HepG2 (cell line): Measurements from ENCODE around the gene NELFCD. TPM values are rescaled to one million over a fixed set of nuclear protein-coding genes. Genes with fewer than 3 reads are reported as not detected.

ENCODE experiments used
- GPBP1L1 ChIP-seq: sonication (generic); formaldehyde crosslinking; IDR thresholded peaks from 2 replicates; pipeline ENCODE4 v1.5.0; 2020; ENCODE audit warnings: mild to moderate bottlenecking, missing genetic modification reagents
- GTF3A ChIP-seq: sonication (generic); formaldehyde crosslinking; conservative IDR thresholded peaks from 2 replicates; pipeline ENCODE4 v1.4.0; 2020; ENCODE audit warnings: mild to moderate bottlenecking, missing genetic modification reagents
- HDAC2 ChIP-seq: sonication (generic); formaldehyde crosslinking; IDR thresholded peaks from 2 replicates; pipeline ENCODE4 v1.4.0; 2020; ENCODE audit warnings: missing genetic modification reagents
- HDAC6 ChIP-seq: fragments of 200-600 bp; sonication (generic); IDR thresholded peaks from 2 replicates; pipeline ENCODE4 v1.7.0; 2017; ENCODE audit warnings: mild to moderate bottlenecking, antibody characterized with exemption, low read length, low read depth
- MED8 ChIP-seq: sonication (generic); formaldehyde crosslinking; IDR thresholded peaks from 2 replicates; pipeline ENCODE4 v1.8.1; 2023; ENCODE audit warnings: mild to moderate bottlenecking, missing genetic modification reagents; ENCODE audit not compliant: insufficient replicate concordance
- MIER3 ChIP-seq: IDR thresholded peaks from 2 replicates; pipeline ENCODE4 v1.6.1; 2016; ENCODE audit warnings: missing compliant biosample characterization, borderline replicate concordance
- NAIF1 ChIP-seq: sonication (generic); formaldehyde crosslinking; IDR thresholded peaks from 2 replicates; pipeline ENCODE4 v1.5.0; 2020; ENCODE audit warnings: mild to moderate bottlenecking, missing genetic modification reagents, borderline replicate concordance
- REXO4 ChIP-seq: sonication (generic); formaldehyde crosslinking; IDR thresholded peaks from 2 replicates; pipeline ENCODE4 v1.8.0; 2022; ENCODE audit warnings: missing genetic modification reagents, mild to moderate bottlenecking, borderline replicate concordance
- SNAPC2 ChIP-seq: sonication (generic); formaldehyde crosslinking; IDR thresholded peaks from 2 replicates; pipeline ENCODE4 v1.8.1; 2022; ENCODE audit warnings: mild to moderate bottlenecking, missing genetic modification reagents
- WIZ ChIP-seq: sonication (generic); formaldehyde crosslinking; IDR thresholded peaks from 2 replicates; pipeline ENCODE4 v1.5.1; 2020; ENCODE audit warnings: mild to moderate bottlenecking, missing genetic modification reagents
- ZFAT ChIP-seq: sonication (generic); formaldehyde crosslinking; conservative IDR thresholded peaks from 2 replicates; pipeline ENCODE4 v1.8.1; 2023; ENCODE audit warnings: missing genetic modification reagents, inconsistent platforms
- ZFP41 ChIP-seq: sonication (generic); formaldehyde crosslinking; IDR thresholded peaks from 2 replicates; pipeline ENCODE4 v1.4.0; 2020; ENCODE audit warnings: mild to moderate bottlenecking, missing genetic modification reagents, borderline replicate concordance
- ZNF3 ChIP-seq: IDR thresholded peaks from 2 replicates; pipeline ENCODE4 v1.7.0; 2017; ENCODE audit warnings: inconsistent platforms
- ZNF331 ChIP-seq: sonication (generic); formaldehyde crosslinking; IDR thresholded peaks from 2 replicates; pipeline ENCODE4 v1.4.0; 2020; ENCODE audit warnings: missing genetic modification reagents
- ZNF350 ChIP-seq: sonication (generic); formaldehyde crosslinking; IDR thresholded peaks from 2 replicates; pipeline ENCODE4 v1.4.0; 2020; ENCODE audit warnings: mild to moderate bottlenecking, low read depth, missing genetic modification reagents, borderline replicate concordance
- ZNF430 ChIP-seq: sonication (generic); formaldehyde crosslinking; IDR thresholded peaks from 2 replicates; pipeline ENCODE4 v1.9.0; 2021; ENCODE audit warnings: mild to moderate bottlenecking, missing genetic modification reagents
- ZNF44 ChIP-seq: sonication (generic); formaldehyde crosslinking; IDR thresholded peaks from 2 replicates; pipeline ENCODE4 v1.5.1; 2020; ENCODE audit warnings: mild to moderate bottlenecking, missing genetic modification reagents
- ZNF660 ChIP-seq: sonication (generic); formaldehyde crosslinking; IDR thresholded peaks from 2 replicates; pipeline ENCODE4 v1.5.1; 2020; ENCODE audit warnings: mild to moderate bottlenecking, low read depth, missing genetic modification reagents, borderline replicate concordance
- ZNF713 ChIP-seq: sonication (generic); formaldehyde crosslinking; IDR thresholded peaks from 2 replicates; pipeline ENCODE4 v1.4.0; 2020; ENCODE audit warnings: mild to moderate bottlenecking, missing genetic modification reagents
- ZNF740 ChIP-seq: sonication (generic); formaldehyde crosslinking; IDR thresholded peaks from 2 replicates; pipeline ENCODE4 v1.4.0; 2020; ENCODE audit warnings: missing genetic modification reagents
- ZNF781 ChIP-seq: sonication (generic); formaldehyde crosslinking; IDR thresholded peaks from 2 replicates; pipeline ENCODE4 v1.5.1; 2020; ENCODE audit warnings: borderline replicate concordance, mild to moderate bottlenecking, missing genetic modification reagents; ENCODE audit errors: not compliant biosample characterization
- ZNF891 ChIP-seq: sonication (generic); formaldehyde crosslinking; IDR thresholded peaks from 2 replicates; pipeline ENCODE4 v1.5.0; 2020; ENCODE audit warnings: mild to moderate bottlenecking, missing genetic modification reagents
- polyA plus RNA-seq, 8 experiments: library from polyadenylated mRNA; depleted of rRNA in 3 of 8; stranded (reverse) in 7 of 8; unstranded in 1 of 8; fragments of >200 nt; fragmentation: Illumina TruSeq in 4 of 8; extraction: Trizol in 4 of 8; gene quantifications; 2 replicates each; pipeline versions ENCODE4 v1.2.1 to v1.2.3, GENCODE V29; 2011 to 2016; ENCODE audit warnings: low read depth in 4 of 8, missing spikeins in 1 of 8, mixed read lengths in 1 of 8; ENCODE audit not compliant: insufficient read depth in 1 of 8
- total RNA-seq, 5 experiments: library from RNA; depleted of rRNA; stranded (reverse); fragments of >200 nt; fragmentation: Illumina TruSeq; extraction: Trizol; gene quantifications; 2 replicates each; pipeline ENCODE4 v1.2.3, GENCODE V29; 2016; ENCODE audit warnings: low read depth in 1 of 5
- TF ChIP-seq, protein P1 (sequence below): sonication (generic); formaldehyde crosslinking; IDR thresholded peaks from 2 replicates; pipeline ENCODE4 v1.4.0; 2020; ENCODE audit warnings: missing genetic modification reagents
- TF ChIP-seq, protein P2 (sequence below): sonication (generic); formaldehyde crosslinking; IDR thresholded peaks from 2 replicates; pipeline ENCODE4 v1.4.0; 2020; ENCODE audit warnings: mild to moderate bottlenecking, missing genetic modification reagents

The NELFCD gene
- total and polyA plus RNA-seq, 2 of the 13 experiments (the other 11 are each of a cell fraction or from before 2014, with no cell fraction given) = 159 to 203 TPM

DNA sequence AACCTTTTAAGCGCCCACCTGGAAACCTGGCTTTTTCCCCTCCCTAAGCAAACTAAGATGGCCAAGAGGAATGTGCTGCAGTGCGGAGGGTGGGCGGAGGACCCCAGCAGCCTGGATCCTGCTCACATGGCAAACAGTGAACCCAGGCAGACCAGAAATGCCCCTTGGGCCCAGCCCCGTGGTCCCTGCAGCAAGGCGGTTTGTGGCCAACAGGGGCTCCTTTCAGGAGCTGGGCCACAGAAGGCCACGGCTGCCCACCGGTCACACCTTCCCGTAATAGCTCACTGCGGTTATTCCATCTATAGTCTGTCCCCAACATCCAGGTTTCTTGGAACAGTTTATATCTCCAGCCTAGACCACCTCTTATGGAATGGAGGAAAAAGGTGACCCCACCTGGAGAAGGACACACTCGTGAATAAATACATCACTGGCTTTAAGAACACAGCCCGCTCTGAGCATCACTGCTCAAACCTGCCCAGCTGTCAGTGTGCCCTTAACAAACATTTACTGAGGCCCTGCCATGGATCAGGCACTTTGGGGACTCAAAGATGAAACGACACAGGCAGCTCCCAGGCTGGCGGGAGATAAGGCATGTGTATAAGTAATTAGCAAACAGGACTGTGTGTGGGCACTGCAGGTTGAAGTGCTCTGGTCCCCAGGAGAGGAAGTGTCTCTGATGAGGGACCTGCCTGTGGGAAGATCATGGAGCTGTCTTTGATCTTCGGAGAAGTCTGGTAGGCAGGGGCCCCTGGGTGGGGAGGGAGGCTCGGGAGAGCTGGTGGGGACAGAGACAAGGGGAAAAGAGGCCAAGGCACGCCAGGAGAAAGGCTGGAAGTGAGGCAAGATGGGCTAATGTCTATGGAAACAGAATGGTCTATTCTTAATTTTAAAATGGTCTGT, 35.0 kb downstream of the NELFCD start (continued):
- TF ChIP-seq, protein P1, sequence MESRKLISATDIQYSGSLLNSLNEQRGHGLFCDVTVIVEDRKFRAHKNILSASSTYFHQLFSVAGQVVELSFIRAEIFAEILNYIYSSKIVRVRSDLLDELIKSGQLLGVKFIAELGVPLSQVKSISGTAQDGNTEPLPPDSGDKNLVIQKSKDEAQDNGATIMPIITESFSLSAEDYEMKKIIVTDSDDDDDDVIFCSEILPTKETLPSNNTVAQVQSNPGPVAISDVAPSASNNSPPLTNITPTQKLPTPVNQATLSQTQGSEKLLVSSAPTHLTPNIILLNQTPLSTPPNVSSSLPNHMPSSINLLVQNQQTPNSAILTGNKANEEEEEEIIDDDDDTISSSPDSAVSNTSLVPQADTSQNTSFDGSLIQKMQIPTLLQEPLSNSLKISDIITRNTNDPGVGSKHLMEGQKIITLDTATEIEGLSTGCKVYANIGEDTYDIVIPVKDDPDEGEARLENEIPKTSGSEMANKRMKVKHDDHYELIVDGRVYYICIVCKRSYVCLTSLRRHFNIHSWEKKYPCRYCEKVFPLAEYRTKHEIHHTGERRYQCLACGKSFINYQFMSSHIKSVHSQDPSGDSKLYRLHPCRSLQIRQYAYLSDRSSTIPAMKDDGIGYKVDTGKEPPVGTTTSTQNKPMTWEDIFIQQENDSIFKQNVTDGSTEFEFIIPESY (CRISPR knock-in tag) = peak; percentile 78
- TF ChIP-seq ZNF331 (CRISPR knock-in tag) = peak; percentile 91
- TF ChIP-seq ZFAT = no peak
- TF ChIP-seq ZNF781 (CRISPR knock-in tag) = peak; percentile 26
- 0 out of 2 replicates have a peak, but pooled peaks have one; percentile 47 for TF ChIP-seq ZNF430 (CRISPR knock-in tag)
- no peak for TF ChIP-seq ZFP41
- no peak for TF ChIP-seq ZNF660
- no peak for TF ChIP-seq ZNF44 (CRISPR knock-in tag)
- peak; percentile 93 for TF ChIP-seq SNAPC2 (CRISPR knock-in tag)
- TF ChIP-seq GPBP1L1 (CRISPR knock-in tag) = no peak
- no peak for TF ChIP-seq ZNF713 (CRISPR knock-in tag)
- peak; percentile 58; the same call in 1 of the 2 replicates for TF ChIP-seq NAIF1
- TF ChIP-seq ZNF3 (CRISPR knock-in tag) = no peak
- TF ChIP-seq HDAC6 = no peak
- no peak for TF ChIP-seq WIZ (CRISPR knock-in tag)
- no peak; the same call in 1 of the 2 replicates for TF ChIP-seq ZNF350
- TF ChIP-seq HDAC2 (CRISPR knock-in tag) = peak; percentile 100
- TF ChIP-seq MED8 (CRISPR knock-in tag) = no peak
- TF ChIP-seq, protein P2, sequence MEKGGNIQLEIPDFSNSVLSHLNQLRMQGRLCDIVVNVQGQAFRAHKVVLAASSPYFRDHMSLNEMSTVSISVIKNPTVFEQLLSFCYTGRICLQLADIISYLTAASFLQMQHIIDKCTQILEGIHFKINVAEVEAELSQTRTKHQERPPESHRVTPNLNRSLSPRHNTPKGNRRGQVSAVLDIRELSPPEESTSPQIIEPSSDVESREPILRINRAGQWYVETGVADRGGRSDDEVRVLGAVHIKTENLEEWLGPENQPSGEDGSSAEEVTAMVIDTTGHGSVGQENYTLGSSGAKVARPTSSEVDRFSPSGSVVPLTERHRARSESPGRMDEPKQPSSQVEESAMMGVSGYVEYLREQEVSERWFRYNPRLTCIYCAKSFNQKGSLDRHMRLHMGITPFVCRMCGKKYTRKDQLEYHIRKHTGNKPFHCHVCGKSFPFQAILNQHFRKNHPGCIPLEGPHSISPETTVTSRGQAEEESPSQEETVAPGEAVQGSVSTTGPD (CRISPR knock-in tag) = no peak
- TF ChIP-seq ZNF891 (CRISPR knock-in tag) = peak; percentile 90; the same call in 1 of the 2 replicates
- no peak for TF ChIP-seq REXO4 (CRISPR knock-in tag)
- no peak for TF ChIP-seq ZNF740
- 0 out of 2 replicates have a peak, but pooled peaks have one; percentile 30 for TF ChIP-seq GTF3A (CRISPR knock-in tag)
- TF ChIP-seq MIER3 (CRISPR knock-in tag) = peak; percentile 77; the same call in 1 of the 2 replicates
